Activated CD4-positive, alpha-beta T cell treated with anti-CD3 and anti-CD28 coated beads, Interleukin-2, amount 50 U/mL, for 24 hours (primary cell): Measurements from ENCODE around the gene GMNN.
"Not testable (repeated sequence)": the region's sequence is repeated elsewhere in the genome, so short reads cannot be mapped to it uniquely, and the experiment has no call there.

Source experiments
- DNase-seq, 2 donors: peaks; one replicate each; pipeline ENCODE4 v3.0.0-alpha.2; 2020; ENCODE audit warnings: low read depth in 1 of 2, low spot score in 1 of 2

The GMNN gene

GRCh38 chr6:24761193-24761835 lies 13.4 kb upstream of the GMNN start:
- DNase-seq = no peak

- DNase-seq = no peak
Observed at GRCh38 chr6:24761851-24762250, 12.9 kb upstream of the GMNN start.

DNA sequence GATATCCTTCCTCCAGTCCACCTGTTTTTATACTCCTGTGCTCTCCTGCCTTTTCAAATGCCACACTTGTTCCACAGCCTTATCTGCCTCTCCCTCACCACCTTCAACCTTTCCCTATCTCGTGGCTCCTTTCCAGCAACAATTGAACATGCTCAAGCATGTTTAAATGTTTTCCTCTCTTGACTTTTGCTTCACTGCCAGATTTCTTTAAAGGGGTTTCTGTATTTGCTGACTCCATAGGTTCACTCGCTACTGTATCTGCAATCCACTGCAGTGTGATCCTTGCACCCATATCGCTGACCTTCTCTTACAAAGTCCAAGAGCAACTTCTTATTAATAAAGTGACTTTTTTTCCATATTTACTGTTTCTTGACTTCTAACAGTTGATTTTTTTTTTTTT lies 11.2 kb upstream of the GMNN start:
- DNase-seq = no peak

DNA sequence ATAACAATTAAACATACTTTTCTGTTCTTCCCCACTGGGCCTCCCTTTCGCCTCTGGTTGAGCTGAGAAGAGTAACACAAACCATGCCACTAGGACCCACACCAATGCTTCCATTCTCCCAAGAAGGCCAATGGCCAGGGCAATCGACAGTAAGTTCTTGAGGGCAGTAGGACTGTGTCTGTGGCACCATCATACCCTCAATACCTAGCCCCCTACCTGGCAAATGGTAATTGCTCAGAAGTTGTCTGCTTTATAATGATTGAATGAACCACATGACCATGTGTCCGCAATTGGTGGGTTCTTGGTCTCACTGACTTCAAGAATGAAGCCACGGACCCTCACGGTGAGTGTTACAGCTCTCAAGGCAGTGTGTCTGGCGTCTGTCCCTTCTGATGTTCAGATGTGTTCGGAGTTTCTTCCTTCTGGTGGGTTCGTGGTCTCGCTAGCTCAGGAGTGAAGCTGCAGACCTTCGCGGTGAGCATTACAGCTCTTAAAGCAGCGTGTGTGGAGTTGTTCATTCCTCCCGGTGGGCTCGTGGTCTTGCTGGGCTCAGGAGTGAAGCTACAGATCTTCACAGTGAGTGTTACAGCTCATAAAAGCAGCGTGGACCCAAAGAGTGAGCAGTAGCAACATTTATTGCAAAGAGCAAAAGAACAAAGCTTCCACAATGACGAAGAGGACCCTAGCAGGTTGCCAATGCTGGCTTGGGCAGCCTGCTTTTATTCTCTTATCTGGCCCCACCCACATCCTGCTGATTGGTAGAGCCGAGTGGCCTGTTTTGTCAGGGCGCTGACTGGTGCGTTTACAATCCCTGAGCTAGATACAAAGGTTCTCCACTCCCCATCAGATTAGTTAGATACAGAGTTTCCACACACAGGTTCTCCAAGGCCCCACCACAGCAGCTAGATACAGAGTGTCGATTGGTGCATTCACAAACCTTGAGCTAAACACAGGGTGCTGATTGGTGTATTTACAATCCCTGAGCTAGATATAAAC lies 9.6 kb upstream of the GMNN start:
- not testable (repeated sequence) for DNase-seq

- not testable (repeated sequence) for DNase-seq
Observed at GRCh38 chr6:24765968-24766367, 8.8 kb upstream of the GMNN start.

DNA sequence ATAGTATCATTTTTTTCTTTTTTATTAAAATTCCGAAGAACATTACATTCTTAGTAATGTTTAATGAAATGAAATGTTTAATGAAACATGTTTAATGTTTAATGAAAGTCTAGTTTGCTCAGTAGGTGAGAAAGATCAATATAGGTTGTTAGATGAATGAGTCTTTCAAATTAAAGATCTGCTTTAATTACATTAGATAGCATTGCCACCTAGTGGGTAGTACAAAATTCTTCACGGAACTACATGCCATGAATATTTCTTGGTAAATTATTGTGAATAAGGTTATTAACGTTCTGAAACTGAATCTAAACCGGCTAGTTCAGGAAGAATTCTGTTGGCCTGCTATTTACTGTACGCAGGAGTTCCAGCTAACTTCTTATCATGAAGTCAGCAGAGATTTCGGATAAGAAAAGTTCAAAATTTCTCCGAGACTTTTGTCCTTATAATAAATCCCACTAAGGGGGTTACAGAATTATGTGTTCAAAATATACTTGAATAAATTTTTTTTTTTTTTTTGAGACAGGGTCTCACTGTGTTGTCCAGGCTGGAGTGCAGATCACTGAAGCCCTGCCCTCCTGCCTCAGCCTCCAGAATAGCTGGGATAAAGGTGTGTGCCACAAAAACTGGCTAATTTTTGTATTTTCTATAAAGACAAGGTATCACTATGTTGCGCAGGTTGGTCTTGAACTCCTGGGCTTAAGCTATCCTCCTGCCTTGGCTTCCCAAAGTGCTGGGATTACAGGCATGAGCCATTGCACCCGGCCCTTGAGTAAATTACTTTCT lies 7.9 kb upstream of the GMNN start:
- DNase-seq = no peak

- DNase-seq = no peak
Observed at GRCh38 chr6:24768361-24768760, 6.4 kb upstream of the GMNN start.

GRCh38 chr6:24775520-24776058 lies 852 bp downstream of the GMNN start:
- peak in 1 of 2 donors; percentile 30 for DNase-seq

GRCh38 chr6:24777227-24777626 lies 2.5 kb downstream of the GMNN start:
- no peak for DNase-seq

- no peak for DNase-seq
Observed at GRCh38 chr6:24778121-24778520, 3.4 kb downstream of the GMNN start.

GRCh38 chr6:24778878-24779277 lies 4.1 kb downstream of the GMNN start:
- no peak for DNase-seq

DNA sequence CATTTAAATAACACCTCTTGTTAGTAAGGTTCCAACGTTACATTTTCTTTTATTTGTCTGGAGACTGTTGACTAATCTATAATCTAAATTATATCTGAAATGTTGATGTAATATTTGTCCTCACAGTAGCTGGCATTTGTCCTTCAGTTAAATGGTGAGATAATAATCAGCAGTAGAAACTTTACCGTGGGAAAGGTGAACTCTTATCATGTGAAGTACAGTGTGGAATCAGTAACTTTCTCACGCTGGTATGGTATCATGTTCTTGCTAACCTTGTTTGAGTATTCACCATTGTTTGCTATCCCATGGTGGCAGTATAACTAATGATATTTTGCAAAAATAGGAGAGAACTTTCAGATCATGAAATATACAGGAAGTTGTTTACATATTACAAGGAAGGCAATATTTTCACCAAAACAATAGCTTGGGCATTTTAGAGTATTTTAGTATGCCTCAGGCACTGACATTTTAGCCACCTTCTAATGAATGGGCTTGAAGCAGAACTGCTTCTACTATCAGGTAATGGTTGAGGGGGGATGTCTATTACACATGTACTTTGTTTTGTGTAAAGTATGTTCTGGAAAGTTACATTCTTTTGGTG lies 4.8 kb downstream of the GMNN start:
- DNase-seq = no peak

GRCh38 chr6:24780206-24780605 lies 5.5 kb downstream of the GMNN start:
- no peak for DNase-seq

- DNase-seq = peak in 1 of 2 donors; percentile 36
Observed at GRCh38 chr6:24788031-24788665, 13.4 kb downstream of the GMNN start.

GRCh38 chr6:24795106-24795505 lies 20.4 kb downstream of the GMNN start:
- DNase-seq = no peak

- peak in 1 of 2 donors; percentile 21 for DNase-seq
Observed at GRCh38 chr6:24796616-24797290, 22.0 kb downstream of the GMNN start.

GRCh38 chr6:24797596-24798216 lies 23.0 kb downstream of the GMNN start:
- no peak for DNase-seq

DNA sequence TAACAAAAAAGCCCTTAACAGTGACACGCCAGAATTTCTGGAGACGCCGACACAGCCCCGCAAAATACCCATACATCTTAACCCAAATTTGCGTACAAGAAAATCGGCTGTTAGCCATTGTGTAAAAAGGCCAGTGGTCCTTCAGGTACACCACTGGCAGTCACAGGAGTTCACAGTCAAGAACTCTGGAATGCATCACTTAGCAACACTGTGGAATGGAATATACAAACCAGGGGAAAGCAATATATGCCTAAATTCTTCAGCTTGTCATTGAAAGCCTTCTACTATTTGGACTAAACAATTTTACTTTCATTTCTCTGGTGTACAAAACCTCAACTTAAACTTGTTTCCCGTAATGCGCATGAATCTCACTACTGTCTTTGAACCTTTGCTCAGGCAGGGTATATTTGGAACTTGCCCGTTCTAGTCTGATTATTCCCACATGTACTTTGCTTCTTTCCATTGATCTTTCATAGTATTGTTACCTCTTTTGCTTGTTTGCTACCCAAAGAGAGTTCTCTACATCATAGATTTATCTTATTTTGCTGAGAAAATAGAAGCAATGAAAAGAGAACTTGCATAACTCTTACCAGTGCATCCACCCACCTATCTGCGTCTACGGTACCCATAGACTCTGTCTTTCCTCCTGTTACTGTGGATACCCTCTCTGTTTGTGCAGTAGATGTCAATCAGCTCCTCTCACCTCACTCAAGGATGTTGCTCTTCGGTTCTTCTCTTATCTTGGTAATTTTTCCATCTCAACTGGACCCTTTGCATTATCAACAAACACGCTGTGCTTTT lies 24.2 kb downstream of the GMNN start, which contains the start of gene ARMH2:
Gene ARMH2, minus strand, starts transcription at position 178 of the 801 bp plus-strand sequence. Its CDS starts 60 bp downstream, at position 118.
- no peak for DNase-seq
